Nephron progenitor cell (in vitro differentiated cells): Measurements from ENCODE around the gene WASF2.
"Not testable (repeated sequence)": the region's sequence is repeated elsewhere in the genome, so short reads cannot be mapped to it uniquely, and the experiment has no call there.

Experiments used
- DNase-seq: peaks from one replicate; pipeline ENCODE4 v3.0.0; 2021
- H3K27ac Mint-ChIP-seq: 2 replicates; pipeline ENCODE4 v1.8.0; 2021; ENCODE audit warnings: mild to moderate bottlenecking, moderate library complexity, mixed read lengths
- H3K27me3 Mint-ChIP-seq: 2 replicates; pipeline ENCODE4 v1.8.0; 2021; ENCODE audit warnings: mild to moderate bottlenecking, low read depth, mixed read lengths; ENCODE audit not compliant: poor library complexity
- H3K36me3 Mint-ChIP-seq: 2 replicates; pipeline ENCODE4 v1.8.0; 2021; ENCODE audit warnings: low read depth, mixed read lengths
- H3K4me1 Mint-ChIP-seq: 2 replicates; pipeline ENCODE4 v1.8.0; 2021; ENCODE audit warnings: mixed read lengths
- H3K4me3 Mint-ChIP-seq: 2 replicates; pipeline ENCODE4 v1.8.0; 2021; ENCODE audit warnings: mild to moderate bottlenecking, moderate library complexity, mixed read lengths
- H3K9me3 Mint-ChIP-seq: 2 replicates; pipeline ENCODE4 v1.8.0; 2021; ENCODE audit warnings: mild to moderate bottlenecking, moderate library complexity, mixed read lengths
- TF ChIP-seq, protein P1 (sequence below): fragments of 200-600 bp; sonication (generic); IDR thresholded peaks from 2 replicates; pipeline ENCODE4 v1.5.0; 2021; ENCODE audit warnings: antibody characterized with exemption

WASF2 gene

DNA sequence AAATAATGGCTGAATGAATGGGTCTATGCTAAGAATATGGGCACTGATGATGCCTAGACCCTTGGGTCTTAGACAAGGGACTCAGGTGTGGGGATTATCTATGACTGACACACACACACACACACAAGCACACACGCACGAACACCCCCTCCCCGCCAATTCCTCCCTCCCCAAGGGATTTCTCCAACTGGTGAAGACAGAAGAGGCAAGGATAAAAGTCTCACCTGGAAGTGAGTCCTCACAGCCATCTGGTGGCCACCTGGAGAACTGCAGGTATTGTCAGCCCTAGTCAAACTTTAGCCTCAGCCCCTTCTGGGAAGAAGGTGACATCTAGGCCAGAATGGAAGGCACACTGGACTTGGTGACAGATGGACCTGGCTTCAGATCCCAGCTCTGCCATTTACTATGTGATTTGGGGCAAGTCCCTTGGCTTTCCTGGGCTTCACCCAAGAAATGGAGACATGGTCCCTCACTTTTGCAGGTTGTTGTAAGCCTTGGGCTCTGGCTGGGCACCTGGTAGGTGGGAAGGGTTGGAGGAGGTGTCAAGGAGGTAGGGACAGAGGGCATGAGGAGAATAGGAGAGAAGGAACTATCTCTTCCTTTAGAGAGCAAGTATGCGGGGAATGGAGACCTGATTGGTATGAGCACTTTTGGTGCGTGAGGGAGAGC, 101.5 kb downstream of the WASF2 start:
- TF ChIP-seq, protein P1, sequence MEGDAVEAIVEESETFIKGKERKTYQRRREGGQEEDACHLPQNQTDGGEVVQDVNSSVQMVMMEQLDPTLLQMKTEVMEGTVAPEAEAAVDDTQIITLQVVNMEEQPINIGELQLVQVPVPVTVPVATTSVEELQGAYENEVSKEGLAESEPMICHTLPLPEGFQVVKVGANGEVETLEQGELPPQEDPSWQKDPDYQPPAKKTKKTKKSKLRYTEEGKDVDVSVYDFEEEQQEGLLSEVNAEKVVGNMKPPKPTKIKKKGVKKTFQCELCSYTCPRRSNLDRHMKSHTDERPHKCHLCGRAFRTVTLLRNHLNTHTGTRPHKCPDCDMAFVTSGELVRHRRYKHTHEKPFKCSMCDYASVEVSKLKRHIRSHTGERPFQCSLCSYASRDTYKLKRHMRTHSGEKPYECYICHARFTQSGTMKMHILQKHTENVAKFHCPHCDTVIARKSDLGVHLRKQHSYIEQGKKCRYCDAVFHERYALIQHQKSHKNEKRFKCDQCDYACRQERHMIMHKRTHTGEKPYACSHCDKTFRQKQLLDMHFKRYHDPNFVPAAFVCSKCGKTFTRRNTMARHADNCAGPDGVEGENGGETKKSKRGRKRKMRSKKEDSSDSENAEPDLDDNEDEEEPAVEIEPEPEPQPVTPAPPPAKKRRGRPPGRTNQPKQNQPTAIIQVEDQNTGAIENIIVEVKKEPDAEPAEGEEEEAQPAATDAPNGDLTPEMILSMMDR: peak; percentile 78
- Mint-ChIP-seq H3K36me3 (no peaks in the 10 kb centered on the region), H3K4me3 (no peak overlapping the region), H3K9me3 (no peaks in the 10 kb centered on the region), H3K27me3 (peaks cover 40% of the 10 kb centered on the region), H3K27ac (no peak overlapping the region), H3K4me1 (peaks cover 19% of the 10 kb centered on the region)
- DNase-seq: peak; percentile 80

DNA sequence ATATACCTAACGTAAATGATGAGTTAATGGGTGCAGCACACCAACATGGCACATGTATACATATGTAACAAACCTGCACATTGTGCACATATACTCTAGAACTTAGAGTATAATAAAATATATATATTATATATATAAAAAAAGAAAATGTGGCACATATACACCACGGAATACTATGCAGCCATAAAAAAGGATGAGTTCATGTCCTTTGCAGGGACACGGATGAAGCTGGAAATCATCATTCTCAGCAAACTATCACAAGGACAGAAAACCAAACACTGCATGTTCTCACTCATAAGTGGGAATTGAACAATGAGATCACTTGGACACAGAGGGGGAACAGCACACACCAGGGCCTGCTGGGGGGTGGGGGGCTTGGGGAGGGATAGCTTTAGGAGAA, 105.2 kb downstream of the WASF2 start:
- not testable (repeated sequence) for H3K27ac Mint-ChIP-seq, H3K36me3 Mint-ChIP-seq, H3K4me1 Mint-ChIP-seq, H3K9me3 Mint-ChIP-seq, DNase-seq, H3K4me3 Mint-ChIP-seq
- H3K27me3 Mint-ChIP-seq: peaks cover 46% of the 10 kb centered on the region

GRCh38 chr1:27383661-27384060, 106.3 kb downstream of the WASF2 start:
- H3K36me3 Mint-ChIP-seq: no peaks in the 10 kb centered on the region
- peaks cover 44% of the 10 kb centered on the region for H3K27me3 Mint-ChIP-seq
- H3K9me3 Mint-ChIP-seq: no peaks in the 10 kb centered on the region
- H3K4me3 Mint-ChIP-seq: no peak overlapping the region
- H3K27ac Mint-ChIP-seq: no peak overlapping the region
- H3K4me1 Mint-ChIP-seq: peaks cover 11% of the 10 kb centered on the region
- TF ChIP-seq, protein P1: no peak
- DNase-seq: no peak

DNA sequence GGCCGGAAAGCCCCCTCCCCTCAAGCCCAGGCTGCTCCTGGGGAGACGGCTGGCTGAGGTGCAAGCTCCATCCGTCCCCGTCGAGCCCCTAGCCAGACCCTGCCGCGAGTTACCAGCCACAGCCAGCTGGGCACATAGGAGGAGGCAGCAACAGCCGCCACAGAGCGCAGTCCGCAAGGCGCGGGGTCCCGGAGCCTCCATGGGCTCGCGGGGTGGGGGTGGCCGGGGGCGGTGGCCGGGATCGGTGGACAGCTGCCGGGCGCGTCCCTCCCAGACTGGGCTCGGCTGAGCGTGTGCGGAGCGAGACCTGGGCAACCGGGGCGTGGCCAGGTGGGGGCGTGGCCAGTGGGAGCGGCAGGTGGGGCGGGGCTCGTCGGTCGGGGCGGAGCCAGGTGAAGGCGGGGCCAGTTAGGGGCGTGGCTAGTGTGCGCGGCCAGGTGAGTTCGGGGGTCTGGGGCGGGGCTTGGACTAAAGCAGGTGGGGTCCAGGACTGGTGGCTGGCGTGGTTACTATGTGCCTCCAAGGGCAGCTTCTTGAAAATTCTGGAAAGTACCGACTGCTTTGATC, 106.8 kb downstream of the WASF2 start, which contains the start of gene CD164L2:
CD164L2 (minus strand) TSS at position 295 of the 567 bp plus-strand sequence; CDS start at position 201, 94 bp downstream.
- H3K4me1 Mint-ChIP-seq: peaks cover 11% of the 10 kb centered on the region
- TF ChIP-seq, protein P1: no peak
- peak within 1 kb of the TSS; percentile 28 for H3K4me3 Mint-ChIP-seq
- no peaks in the 10 kb centered on the region for H3K36me3 Mint-ChIP-seq
- no peak within 1 kb of the TSS for H3K27ac Mint-ChIP-seq
- no peaks in the 10 kb centered on the region for H3K9me3 Mint-ChIP-seq
- H3K27me3 Mint-ChIP-seq: peaks cover 41% of the 10 kb centered on the region
- DNase-seq: peak; percentile 88

DNA sequence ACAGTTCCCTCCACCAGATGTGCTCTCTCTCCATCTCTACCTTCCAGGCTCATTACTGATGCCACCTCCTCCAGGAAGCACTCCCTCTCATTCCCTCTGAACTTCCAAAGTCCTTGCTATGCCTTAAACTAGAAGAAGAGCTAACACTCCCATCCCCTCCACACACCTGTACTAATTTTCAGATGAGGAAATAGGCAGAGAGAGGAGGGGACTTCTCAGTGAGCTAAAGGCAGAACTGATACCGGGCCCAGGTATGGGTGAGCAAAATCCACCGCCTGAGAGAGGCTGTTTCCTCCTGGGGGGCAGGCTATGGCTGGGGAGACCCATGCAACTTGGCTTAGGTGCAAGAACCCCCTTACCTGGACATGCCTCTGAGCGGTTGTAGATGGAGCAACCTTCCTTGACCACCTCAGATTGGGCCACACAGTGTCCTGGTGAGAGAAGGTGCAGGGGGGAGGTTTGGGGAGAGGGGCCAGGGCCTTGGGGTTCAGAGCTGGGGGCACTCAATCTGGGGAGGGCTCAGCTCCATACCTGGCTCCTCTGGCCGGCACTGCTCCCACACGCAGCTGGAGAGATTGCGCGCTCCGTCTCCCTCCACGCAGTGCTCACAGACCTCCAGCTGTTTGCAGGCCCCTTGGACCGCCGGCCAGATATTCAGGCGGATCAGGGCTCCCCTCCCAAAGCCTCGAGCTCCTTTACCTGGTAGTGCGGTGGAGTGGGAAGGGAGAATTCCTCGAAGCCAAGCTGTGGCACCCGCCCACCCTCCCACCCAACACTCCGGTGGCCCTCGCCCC, 107.8 kb downstream of the WASF2 start:
- Mint-ChIP-seq H3K36me3 (no peaks in the 10 kb centered on the region), H3K4me1 (peaks cover 17% of the 10 kb centered on the region), H3K4me3 (no peak overlapping the region), H3K9me3 (no peaks in the 10 kb centered on the region), H3K27me3 (peaks cover 41% of the 10 kb centered on the region), H3K27ac (no peak overlapping the region)
- TF ChIP-seq, protein P1: no peak
- DNase-seq: no peak
